Prostate gland (tissue), 2 donors: ENCODE results near the gene PARP1.

ENCODE experiments used
- POLR2A ChIP-seq: fragments of 450-650 bp; IDR thresholded peaks from one replicate; pipeline ENCODE4 v1.6.1; 2016; ENCODE audit warnings: antibody characterized with exemption, mild to moderate bottlenecking
- POLR2AphosphoS5 ChIP-seq: sonication (generic); formaldehyde crosslinking; IDR thresholded peaks from one replicate; pipeline ENCODE4 v1.6.1; 2017; ENCODE audit warnings: antibody characterized with exemption
- TF ChIP-seq, protein P1 (sequence below), 4 experiments: fragments of 200-600 bp in 2 of 4; fragments of 450-650 bp in 2 of 4; sonication (generic) in 2 of 4; IDR thresholded peaks; 1 replicate in 3 of 4; 2 replicates in 1 of 4; pipeline ENCODE4 v1.5.1; 2016 to 2019; ENCODE audit warnings: antibody characterized with exemption in 4 of 4, mild to moderate bottlenecking in 2 of 4, moderate library complexity in 2 of 4

DNA sequence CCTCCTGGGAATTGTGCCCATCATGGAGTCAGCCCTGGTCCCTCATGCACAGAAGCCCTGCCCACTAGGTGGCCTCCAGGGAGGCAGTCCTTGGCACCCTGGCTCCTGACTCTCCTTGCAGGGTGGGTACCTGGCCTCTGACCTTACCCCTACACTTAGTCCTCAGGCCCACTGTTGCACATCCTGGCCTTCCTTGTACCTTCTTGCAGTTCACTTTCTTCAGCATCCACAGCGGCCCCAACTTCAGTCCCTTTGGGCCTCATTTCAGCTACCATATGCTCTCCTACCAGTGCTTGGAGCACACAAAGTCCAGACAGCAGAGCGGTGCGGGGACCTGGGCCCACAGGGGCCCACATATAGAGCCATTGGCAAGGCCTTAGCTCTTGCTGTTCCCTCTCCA is 19.2 kb upstream of the PARP1 start:
- TF ChIP-seq, protein P1, sequence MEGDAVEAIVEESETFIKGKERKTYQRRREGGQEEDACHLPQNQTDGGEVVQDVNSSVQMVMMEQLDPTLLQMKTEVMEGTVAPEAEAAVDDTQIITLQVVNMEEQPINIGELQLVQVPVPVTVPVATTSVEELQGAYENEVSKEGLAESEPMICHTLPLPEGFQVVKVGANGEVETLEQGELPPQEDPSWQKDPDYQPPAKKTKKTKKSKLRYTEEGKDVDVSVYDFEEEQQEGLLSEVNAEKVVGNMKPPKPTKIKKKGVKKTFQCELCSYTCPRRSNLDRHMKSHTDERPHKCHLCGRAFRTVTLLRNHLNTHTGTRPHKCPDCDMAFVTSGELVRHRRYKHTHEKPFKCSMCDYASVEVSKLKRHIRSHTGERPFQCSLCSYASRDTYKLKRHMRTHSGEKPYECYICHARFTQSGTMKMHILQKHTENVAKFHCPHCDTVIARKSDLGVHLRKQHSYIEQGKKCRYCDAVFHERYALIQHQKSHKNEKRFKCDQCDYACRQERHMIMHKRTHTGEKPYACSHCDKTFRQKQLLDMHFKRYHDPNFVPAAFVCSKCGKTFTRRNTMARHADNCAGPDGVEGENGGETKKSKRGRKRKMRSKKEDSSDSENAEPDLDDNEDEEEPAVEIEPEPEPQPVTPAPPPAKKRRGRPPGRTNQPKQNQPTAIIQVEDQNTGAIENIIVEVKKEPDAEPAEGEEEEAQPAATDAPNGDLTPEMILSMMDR (IDR thresholded peaks at IDR 0.05), result no peak
- TF ChIP-seq POLR2A (no peak), POLR2AphosphoS5 (no peak)
